GM21360 (cell line): Measurements from ENCODE around the gene SLC22A1.

ENCODE experiments used
- ATAC-seq: cut with Tn5 transposase; IDR thresholded peaks from one replicate; pipeline ENCODE4 v1.9.1; 2021; ENCODE audit warnings: mild to moderate bottlenecking, moderate library complexity; ENCODE audit not compliant: unreplicated experiment

The SLC22A1 gene

DNA sequence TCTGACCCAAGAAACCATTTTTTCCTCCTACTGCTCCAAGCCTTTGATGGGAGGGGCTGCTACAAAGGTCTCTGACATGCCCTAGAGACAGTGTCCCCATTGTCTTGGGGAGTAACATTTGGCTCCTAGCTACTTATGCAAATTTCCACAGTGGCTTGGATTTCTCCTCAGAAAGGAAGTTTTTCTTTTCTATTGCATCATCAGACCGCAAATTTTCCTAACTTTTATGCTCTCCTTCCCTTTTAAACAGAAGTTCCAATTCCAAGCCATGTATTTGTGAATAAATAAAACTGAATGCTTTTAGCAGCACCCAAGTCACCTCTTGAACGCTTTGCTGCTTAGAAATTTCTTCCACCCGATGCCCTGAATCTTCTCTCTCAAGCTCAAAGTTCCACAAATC is 86.0 kb downstream of the SLC22A1 start:
- ATAC-seq: no peak
